Smooth muscle cell of the brain vasculature (primary cell): ENCODE measurements around the gene KCNQ1OT1.

Experiments
- DNase-seq: peaks from one replicate; pipeline ENCODE4 v3.0.0-alpha.2; 2012; ENCODE audit warnings: low read depth, low spot score

KCNQ1OT1 gene

DNA sequence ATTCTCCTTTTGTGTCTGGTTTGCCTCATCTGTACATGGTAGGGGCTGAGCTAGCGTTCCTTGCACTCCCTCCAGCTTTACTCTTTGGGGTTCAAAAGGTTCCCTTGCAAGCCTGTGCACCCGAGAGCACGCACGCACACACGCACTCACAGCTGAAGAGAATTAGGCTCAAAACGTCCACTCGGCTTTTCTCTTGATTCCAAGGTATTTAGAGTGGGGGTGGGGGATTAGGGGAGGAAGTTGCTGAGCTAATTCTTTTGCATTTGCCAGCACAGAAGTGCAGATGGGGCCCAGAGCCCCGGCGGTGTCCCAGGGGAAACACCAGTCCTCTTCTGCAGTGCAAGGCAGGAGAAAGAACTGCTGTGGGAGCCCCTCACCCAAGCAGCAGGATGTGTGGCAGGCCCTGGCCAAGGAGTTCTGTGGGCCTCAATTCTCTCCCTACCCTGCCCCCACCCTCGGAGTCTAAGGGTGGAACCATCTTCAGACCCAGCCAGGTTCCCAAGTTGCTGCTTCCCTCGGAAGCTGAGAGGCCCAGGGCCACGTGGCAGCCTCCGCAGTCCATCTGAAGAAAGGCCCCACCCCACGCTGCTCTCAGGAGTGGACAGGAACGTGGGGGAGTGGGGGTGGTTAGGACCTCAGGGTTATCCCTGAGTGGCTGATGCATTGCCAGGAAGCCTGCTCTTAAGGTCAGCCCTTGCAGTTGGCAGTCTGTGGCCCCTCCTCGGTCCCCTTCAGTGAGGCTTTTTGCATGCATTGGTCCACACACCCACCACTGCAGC, 3.8 kb upstream of the KCNQ1OT1 start:
- DNase-seq = no peak

DNA sequence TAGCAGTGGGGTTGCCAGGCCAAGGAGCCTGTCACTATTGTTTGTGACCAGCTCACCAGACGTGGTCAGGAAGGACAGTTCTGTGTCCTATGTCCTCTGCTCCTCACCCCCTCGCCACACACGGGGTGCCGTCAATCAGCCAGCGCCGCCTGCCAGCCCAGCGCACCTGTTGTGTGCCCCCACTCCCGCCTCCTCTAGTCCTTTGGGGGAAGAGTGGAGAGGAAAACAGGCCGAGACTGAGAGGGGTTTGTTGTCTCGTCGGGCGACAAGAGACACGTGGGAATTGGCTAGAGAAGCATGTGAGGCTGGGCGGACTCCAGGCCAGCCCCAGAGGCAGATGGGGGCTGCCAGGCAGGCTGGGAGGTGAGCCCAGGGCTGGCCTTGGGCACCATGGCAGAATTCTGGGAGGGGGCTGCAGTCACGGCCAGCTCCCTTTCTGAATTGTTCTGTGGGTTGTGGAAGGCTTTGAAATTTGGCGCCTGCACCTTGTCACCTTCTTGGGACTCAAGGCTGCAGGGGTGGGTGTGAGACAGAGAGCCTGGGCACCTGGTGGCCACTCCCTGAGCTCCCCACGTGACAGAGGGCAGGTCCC, 3.1 kb upstream of the KCNQ1OT1 start:
- no peak for DNase-seq

- DNase-seq = no peak
Measured at GRCh38 chr11:2701898-2702434, 2.2 kb upstream of the KCNQ1OT1 start.

- DNase-seq = no peak
Measured at GRCh38 chr11:2701230-2701629, 1.4 kb upstream of the KCNQ1OT1 start.

- no peak for DNase-seq
Measured at GRCh38 chr11:2700415-2701211, 819 bp upstream of the KCNQ1OT1 start.

GRCh38 chr11:2699185-2699530, 636 bp downstream of the KCNQ1OT1 start:
- DNase-seq = no peak

GRCh38 chr11:2698386-2699184, 1.2 kb downstream of the KCNQ1OT1 start:
- no peak for DNase-seq

GRCh38 chr11:2697866-2698265, 1.9 kb downstream of the KCNQ1OT1 start:
- no peak for DNase-seq

DNA sequence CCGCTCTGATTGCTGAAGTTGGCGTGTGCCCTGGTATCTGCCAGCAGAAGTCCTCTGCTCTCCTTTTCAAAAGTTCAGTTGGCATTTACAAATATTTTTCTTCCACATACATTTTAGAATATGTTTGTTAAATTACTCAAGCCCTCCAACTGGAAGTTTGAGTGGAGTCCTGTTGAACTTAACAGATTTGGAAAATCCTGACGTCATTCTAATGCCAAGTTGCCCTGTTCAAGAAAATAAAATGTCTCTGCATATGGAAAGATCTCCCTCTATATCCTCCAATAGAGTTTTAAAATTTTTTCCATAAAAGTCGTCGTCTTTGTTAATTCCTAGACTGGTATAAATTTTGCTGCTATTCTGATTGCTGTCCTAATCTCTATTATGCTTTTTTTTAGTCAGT, 3.3 kb downstream of the KCNQ1OT1 start:
- DNase-seq = no peak

- DNase-seq = no peak
Measured at GRCh38 chr11:2694995-2695939, 4.5 kb downstream of the KCNQ1OT1 start.

DNA sequence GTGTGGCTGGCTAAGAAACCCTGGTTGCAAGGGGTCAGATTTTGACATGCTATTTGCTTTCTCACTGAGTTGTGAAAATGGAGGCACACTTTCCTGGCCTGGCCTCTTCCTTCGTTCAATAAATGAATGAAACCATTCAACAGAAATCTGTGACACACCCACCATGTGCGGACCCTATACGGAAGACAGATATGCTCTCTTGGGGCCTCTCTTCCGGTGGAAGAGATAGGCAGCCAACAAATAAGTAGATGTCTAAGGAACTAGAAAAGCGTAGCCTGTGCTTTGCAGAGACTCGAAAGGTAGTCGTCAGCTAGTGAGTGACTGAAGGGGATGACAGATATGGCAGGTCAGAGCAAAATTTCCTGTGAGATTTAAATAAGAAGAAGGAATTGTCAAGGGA, 5.3 kb downstream of the KCNQ1OT1 start:
- DNase-seq = no peak

DNA sequence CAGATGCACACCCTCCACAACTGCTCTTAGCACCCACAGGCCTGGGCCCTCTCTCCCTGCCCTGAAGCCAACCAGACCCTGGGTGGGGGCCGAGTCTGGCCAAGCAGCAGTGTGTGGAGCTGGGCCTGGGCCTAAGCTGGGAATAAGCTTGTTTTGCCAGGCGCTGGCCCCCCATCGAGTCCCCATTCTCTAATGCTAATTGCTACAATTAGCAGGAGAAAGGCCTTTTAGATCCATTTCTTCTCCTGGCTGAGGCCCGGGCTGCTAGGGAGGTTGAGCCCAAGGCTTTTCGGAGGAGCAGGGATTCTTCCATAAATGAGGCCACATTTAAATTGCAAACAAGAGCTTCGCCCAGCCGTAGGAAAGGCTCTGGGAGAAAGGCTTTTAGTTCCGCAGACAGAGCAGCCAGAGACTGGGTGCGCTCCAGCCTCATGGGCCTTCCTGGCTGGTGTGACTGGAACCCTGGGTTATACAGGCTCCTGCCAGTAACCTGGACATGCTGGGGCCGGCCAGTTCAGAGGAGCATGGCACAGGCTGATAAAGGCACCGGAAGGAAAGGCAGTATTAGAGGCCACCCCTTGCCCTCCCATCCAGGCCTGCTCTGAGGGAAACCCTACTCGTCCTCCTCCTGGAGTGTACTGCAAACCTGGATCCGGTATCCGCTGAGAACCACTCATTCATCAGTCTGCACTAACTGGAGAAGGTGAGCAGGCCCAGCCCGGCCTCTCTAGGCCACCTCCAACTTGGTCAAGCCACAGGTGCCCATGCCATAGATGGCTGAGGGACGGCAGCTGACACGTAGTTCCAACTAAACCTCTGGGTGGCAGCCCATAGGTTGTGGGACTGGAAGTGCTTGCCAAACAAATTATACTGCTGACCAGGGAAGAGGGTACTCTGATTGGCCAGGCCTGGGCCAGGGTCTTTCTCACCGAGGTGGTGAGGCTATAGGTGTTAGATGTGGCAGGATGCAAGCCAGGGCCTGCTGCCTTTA, 6.2 kb downstream of the KCNQ1OT1 start:
- no peak for DNase-seq

GRCh38 chr11:2691991-2692875, 7.6 kb downstream of the KCNQ1OT1 start:
- DNase-seq = no peak

GRCh38 chr11:2691355-2691761, 8.4 kb downstream of the KCNQ1OT1 start:
- DNase-seq = no peak

DNA sequence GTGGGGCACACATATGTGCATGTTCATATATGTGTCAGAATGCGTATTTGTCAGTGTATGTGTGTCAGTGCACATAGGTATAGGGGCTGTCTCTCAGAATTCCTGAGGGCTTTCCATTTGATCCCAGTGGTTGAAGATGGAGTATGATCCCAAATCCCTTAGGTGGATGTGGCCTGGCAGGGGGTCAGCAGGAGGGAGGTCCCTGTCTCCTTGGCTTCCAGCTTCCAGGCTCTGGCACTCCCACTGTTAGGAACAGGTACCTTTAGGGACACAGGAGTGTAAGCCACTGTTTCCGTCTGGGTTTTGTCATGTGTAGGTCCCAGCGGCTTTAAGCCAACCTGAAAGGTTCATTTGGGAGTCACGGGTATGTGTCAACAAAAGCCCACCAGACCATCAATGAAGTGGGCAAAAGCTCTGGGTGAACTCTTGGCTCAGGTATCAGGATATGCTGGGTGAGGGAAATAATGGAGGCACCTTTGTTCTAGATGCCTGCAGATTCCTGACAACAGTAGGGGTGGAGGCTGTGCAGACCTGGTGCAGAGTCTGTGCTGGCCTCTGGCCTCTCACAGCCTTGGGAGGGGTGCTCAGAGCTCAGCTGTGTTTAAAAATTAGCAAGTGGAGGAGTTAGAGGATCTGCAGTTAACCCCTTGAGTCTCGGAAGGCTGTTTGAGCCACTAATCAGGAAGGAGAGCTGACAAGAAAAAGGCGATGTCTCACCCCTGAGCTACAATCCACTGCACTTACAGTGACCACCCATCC, 9.0 kb downstream of the KCNQ1OT1 start:
- no peak for DNase-seq

DNA sequence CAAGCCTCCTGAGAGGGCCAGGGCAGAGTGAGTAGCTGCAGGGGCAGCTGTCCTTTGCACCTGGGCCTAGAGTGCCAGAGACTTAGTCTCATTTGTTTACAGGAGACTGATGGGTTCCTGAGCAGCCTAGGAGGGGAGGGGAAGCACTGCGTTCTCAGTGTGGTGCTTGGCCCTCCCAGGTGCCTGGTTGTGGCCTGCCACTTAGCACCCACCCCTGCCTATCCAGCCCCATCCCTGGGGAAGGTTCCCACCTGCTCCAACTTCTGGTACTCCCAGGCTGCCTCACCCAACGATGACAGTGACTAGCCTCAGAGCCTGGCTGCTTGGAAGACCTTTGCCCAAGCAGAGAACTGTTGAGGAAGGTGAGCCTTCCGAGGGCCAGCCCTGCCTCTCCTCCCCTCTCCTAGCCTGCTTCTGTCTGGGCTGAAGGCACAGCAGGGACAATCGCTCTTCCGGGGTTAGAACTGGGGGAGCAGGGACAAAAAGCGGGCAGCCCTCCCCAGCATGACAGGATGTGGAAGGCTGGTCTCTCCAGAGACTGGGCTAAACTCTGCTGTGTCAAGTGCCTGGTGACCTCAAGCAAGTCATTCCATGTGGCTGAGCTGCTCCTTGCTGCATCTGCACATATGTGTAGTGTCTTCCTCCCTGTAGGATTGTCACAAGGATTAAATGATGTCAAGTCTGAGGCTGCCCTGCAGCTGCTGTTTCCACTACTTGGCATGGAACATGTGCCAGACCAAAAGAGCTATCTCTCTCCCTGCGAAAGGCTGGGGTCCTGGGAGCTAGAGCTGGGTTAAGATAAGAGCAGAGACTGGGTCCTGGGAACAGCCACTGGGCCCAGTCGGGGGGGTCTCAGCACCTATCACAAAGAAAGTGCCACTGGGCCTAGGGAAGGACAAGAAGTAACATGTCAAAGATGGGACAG, 9.9 kb downstream of the KCNQ1OT1 start:
- DNase-seq = no peak
